ENCODE data around the gene HOXA7.

GRCh38 chr7:27182285-27182841 lies 25.9 kb upstream of the HOXA7 start:
- TF ChIP-seq CTCF (IDR thresholded peaks at IDR 0.05) (no peak), POLR2A (IDR thresholded peaks at IDR 0.05) (no peak)
